NCI-H1092 treated with DMSO at 0.1 percent for 48 hours (cell line): ENCODE data around the gene SLAMF6.
"Not testable (repeated sequence)": the region's sequence is repeated elsewhere in the genome, so short reads cannot be mapped to it uniquely, and the experiment has no call there.

Experiments used
- DNase-seq: peaks from one replicate; lab custom pipeline; 2025; lab: John Stamatoyannopoulos, UW

SLAMF6 gene

GRCh38 chr1:160522622-160523345 lies at the start of gene SLAMF6:
SLAMF6 (minus strand) TSS chr1:160523255; CDS start chr1:160523192, 63 bp downstream.
- no peak for DNase-seq

GRCh38 chr1:160570840-160571239 lies 47.8 kb upstream of the SLAMF6 start:
- no peak for DNase-seq

DNA sequence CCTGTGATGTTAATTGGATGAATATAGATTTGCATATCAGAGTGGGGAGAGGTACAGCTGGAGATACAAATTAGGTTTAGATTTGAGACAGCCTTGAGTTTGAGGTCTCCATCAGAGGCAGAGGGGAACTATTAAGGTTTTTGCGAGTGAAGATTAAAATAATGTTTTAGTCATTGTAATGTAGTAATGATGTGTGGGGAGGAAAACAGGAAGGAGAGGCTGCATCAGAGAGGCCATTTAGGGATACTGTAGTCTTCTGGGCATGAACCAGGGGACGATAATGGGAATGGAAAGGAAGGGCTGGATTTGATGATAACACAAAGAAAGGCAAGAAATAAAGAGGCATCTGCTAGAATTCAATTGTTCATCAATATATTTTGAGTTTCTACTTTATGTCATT lies 46.8 kb upstream of the SLAMF6 start:
- no peak for DNase-seq

DNA sequence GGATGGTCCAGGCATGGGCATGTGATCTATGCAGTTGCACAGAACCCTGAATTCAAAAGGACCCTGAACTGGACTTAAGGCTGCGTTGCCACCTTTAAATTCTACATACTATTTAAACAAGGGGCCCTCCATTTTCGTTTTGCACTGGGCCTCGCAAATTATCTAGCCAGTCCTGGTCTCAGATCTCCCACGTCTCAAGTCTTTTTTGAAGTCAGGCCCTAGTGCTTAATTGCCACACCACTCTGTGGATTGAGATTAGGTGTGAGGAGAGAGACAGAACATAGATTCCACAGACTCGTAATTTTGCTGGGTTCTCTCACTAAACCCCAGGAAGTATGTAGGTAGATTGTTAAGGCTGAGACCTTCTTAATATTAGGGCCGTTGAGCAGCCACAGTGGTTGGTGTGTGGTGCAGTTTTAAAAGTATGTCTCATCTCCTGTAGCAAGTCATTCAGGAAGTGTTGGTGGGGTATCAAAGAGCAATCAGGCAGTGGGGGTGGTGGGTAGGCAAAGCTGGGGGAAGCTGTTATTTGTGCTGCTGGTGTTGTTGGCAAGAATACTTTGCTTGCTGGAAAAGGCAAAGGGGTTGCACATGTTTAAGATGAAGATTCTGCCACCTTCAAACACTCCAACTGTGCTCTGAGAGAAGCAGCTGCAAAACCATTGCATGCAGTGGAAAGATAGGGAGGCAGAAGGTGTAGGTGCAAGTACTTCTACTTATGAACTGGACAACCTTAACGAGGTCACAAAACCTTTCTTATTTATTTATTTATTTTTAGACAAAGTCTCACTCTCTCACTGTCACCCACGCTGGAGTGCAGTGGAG lies 45.0 kb upstream of the SLAMF6 start:
- DNase-seq: no peak

- no peak for DNase-seq
Measured at GRCh38 chr1:160567341-160567740, 44.3 kb upstream of the SLAMF6 start.

- no peak for DNase-seq
Measured at GRCh38 chr1:160565564-160565963, 42.5 kb upstream of the SLAMF6 start.

- not testable (repeated sequence) for DNase-seq
Measured at GRCh38 chr1:160563230-160563629, 40.2 kb upstream of the SLAMF6 start.

DNA sequence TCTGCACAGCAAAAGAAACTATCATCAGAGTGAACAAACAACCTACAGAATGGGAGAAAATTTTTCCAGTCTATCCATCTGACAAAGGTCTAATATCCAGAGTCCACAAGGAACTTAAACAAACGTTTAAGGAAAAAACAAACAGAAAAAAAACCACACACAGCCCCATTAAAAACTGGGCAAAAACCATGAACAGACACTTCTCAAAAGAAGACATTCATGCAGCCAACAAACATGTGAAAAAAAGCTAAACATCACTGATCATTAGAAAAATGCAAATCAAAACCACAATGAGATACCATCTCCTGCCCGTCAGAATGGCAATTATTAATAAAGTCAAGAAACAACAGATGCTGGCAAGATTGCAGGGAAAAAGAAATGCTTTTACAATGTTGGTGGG lies 39.7 kb upstream of the SLAMF6 start:
- DNase-seq: not testable (repeated sequence)

DNA sequence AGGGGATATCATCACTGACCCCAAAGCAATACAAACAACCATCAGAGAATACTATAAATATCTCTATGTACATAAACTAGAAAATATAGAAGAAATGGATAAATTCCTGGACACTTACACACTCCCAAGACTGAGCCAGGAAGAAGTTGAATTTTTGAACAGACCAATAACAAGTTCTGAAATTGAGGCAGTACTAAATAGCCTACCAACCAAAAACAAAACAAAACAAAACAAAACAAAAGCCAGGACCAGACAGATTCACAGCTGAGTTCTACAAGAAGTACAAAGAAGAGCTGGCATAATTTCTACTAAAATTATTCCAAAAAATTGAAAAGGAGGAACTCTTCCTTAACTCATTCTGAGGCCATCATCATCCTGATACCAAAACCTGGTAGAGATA lies 37.8 kb upstream of the SLAMF6 start:
- DNase-seq: no peak

DNA sequence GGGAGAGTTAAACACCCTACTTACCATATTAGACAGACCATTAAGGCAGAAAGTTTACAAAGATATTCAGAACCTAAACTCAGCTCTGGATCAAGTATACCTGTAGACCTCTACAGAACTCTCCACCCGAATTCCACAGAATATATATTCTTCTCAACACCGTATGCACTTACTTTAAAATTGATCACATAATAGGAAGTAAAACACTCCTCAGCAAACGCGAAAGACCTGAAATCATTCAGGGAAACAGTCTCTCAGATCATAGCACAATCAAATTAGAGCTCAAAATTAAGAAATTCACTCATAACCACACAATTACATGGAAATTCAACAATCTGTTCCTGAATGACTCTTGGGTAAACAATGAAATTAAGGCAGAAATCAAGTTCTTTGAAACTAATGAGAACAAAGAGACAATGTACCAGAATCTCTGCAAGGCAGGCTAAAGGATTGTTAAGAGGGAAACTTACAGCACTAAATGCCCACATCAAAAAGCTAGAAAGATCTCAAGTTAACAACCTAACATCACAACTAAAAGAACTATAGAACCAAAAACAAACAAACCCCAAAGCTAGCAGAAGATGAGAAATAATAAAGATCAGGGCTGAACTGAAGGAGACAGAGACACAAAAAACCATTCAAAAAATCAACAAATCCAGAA lies 37.1 kb upstream of the SLAMF6 start:
- no peak for DNase-seq

DNA sequence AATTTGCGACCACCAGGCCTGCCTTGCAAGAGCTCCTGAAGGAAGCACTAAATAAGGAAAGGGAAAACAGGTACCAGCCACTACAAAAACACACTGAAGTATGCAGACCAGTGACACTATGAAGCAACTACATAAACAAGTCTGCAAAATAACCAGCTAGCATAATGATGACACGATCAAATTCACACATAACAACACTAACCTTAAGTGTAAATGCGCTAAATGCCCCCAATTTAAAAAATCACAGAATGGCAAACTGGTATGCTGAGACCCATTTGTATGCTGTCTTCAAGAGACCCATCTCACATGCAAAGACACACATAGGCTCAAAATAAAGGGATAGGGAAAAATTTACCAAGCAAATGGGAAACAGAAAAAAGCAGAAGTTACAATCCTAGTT lies 36.4 kb upstream of the SLAMF6 start:
- DNase-seq: not testable (repeated sequence)

DNA sequence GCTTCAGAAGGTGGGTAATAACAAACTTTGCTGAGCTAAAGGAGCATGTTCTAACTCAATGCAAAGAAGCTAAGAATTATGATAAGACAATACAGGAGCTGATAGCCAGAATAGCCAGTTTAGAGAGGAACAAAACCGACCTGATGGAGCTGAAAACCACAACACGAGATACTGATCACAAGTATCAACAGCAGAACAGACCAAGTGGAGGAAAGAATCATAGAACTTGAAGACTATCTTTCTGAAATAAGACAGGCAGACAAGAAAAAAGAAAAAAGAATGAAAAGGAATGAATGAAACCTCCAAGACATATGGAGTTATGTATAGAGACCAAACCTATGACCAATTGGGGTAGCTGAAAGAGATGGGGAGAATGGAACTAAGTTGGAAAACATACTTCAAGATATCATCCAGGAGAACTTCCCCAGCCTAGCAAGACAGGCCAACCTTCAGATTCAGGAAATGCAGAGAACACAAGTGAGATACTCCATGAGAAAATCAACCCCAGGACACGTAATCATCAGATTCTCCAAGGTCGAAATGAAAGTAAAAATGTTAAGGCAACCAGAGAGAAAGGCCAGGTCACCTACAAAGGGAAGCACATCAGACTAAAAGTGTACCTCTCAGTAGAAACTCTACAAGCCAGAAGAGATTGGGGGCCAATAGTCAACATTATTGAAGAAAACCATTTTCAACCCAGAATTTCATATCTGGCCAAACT lies 35.8 kb upstream of the SLAMF6 start:
- DNase-seq: no peak

DNA sequence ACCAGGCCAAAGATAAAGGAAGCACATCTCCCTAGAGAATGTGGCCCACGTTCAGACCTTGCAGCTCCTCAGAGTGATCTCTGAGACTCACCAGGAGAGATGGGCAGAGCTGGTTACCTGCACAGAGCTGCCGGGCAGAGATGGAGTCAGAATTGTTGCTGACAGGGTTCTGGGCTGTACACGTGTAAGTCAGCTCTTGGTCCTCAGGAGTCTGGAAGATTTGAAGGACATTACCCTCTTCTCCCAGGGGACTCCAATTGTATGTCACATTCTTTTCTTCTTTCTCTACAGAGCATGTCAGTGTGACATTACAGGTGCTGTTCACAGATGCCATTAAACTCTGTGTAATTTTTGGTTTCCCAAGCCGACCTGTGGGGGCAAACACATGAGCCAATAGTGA lies 30.7 kb upstream of the SLAMF6 start:
- no peak for DNase-seq

DNA sequence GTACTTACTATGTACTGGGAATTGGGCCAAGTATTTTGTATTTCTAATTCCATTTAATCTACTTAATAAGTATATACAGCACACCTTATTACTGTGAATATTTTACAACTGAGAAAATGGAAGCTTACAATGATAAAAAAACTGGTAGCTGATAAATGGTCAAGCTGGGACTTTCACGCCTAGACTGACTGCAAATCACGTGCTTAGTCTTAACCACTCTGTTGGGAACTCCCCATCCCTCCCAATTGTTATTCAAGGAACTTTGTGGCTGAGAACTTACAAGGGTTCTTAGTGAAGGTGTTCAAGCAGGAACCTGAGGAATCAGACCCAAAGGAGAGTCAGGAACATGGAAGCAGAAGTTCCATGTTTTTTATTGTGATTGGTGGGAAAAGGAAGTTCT lies 29.4 kb upstream of the SLAMF6 start:
- DNase-seq: no peak

- no peak for DNase-seq
Measured at GRCh38 chr1:160550572-160551034, 27.5 kb upstream of the SLAMF6 start.

- no peak for DNase-seq
Measured at GRCh38 chr1:160549665-160550006, 26.6 kb upstream of the SLAMF6 start.

GRCh38 chr1:160548960-160549664 lies 26.1 kb upstream of the SLAMF6 start:
- DNase-seq: no peak

GRCh38 chr1:160548183-160548582 lies 25.1 kb upstream of the SLAMF6 start:
- DNase-seq: no peak

DNA sequence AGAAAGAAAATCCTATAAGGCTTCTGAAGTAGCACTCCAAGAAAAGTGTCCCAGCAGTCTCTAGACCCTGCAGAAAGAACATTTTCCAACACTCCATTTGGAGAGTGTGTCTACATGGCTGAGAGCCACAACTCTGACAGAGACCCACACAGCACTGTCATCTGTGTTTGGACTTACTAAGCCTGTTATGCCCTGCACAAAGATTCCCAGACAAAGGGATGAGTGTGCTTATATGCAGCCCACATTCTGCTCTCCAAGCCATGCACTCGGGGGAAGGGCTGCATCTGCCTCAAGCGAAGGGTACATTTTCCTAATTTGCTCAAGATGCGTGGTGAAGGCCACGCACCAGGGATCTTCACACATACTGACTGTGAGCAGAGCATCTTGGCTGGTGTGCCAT lies 24.4 kb upstream of the SLAMF6 start:
- DNase-seq: no peak

- DNase-seq: no peak
Measured at GRCh38 chr1:160546942-160547341, 23.9 kb upstream of the SLAMF6 start.

- no peak for DNase-seq
Measured at GRCh38 chr1:160544647-160545046, 21.6 kb upstream of the SLAMF6 start.
